ENCODE results near the gene PHLDB3.

DNA sequence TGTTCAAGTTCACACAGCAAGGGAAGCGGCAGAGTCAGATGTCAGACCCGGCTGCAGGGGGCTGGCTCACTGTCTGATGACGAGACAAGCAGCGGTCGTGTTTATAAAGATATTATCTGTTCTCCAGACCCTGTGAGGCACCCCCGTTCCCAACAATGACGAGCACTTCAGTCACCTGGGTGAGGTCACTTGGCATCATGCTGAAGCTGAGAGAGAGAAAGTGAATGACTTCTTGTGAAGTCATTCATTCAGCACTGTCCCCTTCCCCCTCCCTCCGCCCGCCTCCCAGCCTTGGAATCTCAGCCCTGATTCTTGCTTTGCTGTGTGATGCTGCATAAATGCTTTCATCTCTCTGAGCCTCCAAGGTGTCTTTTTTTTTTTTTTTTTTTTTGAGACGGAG lies 34.3 kb downstream of the PHLDB3 start:
- TF ChIP-seq, protein P1, sequence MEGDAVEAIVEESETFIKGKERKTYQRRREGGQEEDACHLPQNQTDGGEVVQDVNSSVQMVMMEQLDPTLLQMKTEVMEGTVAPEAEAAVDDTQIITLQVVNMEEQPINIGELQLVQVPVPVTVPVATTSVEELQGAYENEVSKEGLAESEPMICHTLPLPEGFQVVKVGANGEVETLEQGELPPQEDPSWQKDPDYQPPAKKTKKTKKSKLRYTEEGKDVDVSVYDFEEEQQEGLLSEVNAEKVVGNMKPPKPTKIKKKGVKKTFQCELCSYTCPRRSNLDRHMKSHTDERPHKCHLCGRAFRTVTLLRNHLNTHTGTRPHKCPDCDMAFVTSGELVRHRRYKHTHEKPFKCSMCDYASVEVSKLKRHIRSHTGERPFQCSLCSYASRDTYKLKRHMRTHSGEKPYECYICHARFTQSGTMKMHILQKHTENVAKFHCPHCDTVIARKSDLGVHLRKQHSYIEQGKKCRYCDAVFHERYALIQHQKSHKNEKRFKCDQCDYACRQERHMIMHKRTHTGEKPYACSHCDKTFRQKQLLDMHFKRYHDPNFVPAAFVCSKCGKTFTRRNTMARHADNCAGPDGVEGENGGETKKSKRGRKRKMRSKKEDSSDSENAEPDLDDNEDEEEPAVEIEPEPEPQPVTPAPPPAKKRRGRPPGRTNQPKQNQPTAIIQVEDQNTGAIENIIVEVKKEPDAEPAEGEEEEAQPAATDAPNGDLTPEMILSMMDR (IDR thresholded peaks at IDR 0.05; ENCODE audit: low read depth, low read length, poor library complexity, severe bottlenecking) = no peak
- TF ChIP-seq EZH2phosphoT487 (IDR thresholded peaks at IDR 0.05; ENCODE audit: borderline replicate concordance, low read length) = no peak

All from DOHH2 (cell line).